Neural cell (in vitro differentiated cells): ENCODE measurements around the gene PLPP1. TPM values are rescaled to one million over a fixed set of nuclear protein-coding genes. Genes with fewer than 3 reads are reported as not detected.

Experiments used
- H2AFZ ChIP-seq: fragments of 200-600, 300-800 bp; sonication (generic), shearing (Covaris generic); 2 replicates; pipeline ENCODE4 v1.6.0; 2014; ENCODE audit warnings: low read depth, mild to moderate bottlenecking, antibody characterized with exemption, low read length, moderate library complexity
- H3F3A ChIP-seq: fragments of 200-600 bp; shearing (Covaris generic); 2 replicates; pipeline ENCODE4 v1.6.1; 2016; ENCODE audit warnings: mild to moderate bottlenecking, moderate library complexity, mixed read lengths, antibody characterized with exemption, low read length; ENCODE audit not compliant: insufficient read depth, poor library complexity, severe bottlenecking
- H3K27ac ChIP-seq: fragments of 200-600, 300-800 bp; sonication (generic), shearing (Covaris generic); 2 replicates; pipeline ENCODE4 v1.5.1; 2014; ENCODE audit warnings: mild to moderate bottlenecking, low read length, moderate library complexity
- H3K27me3 ChIP-seq: fragments of 300-800, 200-600 bp; sonication (generic), shearing (Covaris generic); 2 replicates; pipeline ENCODE4 v1.6.0; 2014; ENCODE audit warnings: mild to moderate bottlenecking, low read depth, low read length, moderate library complexity; ENCODE audit not compliant: insufficient read depth
- H3K36me3 ChIP-seq: fragments of 300-800, 200-600 bp; sonication (generic), shearing (Covaris generic); 2 replicates; pipeline ENCODE4 v1.5.1; 2014; ENCODE audit warnings: mild to moderate bottlenecking, antibody characterized with exemption, low read length, moderate library complexity; ENCODE audit not compliant: insufficient read depth
- H3K4me2 ChIP-seq: fragments of 300-800, 200-600 bp; sonication (generic), shearing (Covaris generic); 2 replicates; pipeline ENCODE4 v1.6.0; 2014; ENCODE audit warnings: mild to moderate bottlenecking, low read length
- H3K4me3 ChIP-seq: fragments of 300-800, 200-600 bp; sonication (generic), shearing (Covaris generic); 2 replicates; pipeline ENCODE4 v1.5.1; 2014; ENCODE audit warnings: mild to moderate bottlenecking, low read length, moderate library complexity
- H3K79me2 ChIP-seq: fragments of 200-600 bp; shearing (Covaris generic); replicated peaks from 2 replicates; pipeline ENCODE4 v1.6.0; 2014; ENCODE audit warnings: mild to moderate bottlenecking, low read length, moderate library complexity; ENCODE audit not compliant: insufficient read depth
- H3K9ac ChIP-seq: fragments of 300-800, 200-600 bp; sonication (generic), shearing (Covaris generic); 2 replicates; pipeline ENCODE4 v1.6.1; 2016; ENCODE audit warnings: mild to moderate bottlenecking, low read length, mixed read lengths
- H3K9me2 ChIP-seq: fragments of 200-600 bp; shearing (Covaris generic); 2 replicates; pipeline ENCODE4 v1.6.1; 2016; ENCODE audit warnings: mild to moderate bottlenecking, low read length, mixed read lengths; ENCODE audit not compliant: insufficient read depth
- H3K9me3 ChIP-seq: fragments of 200-600, 300-800 bp; sonication (generic), shearing (Covaris generic); 2 replicates; pipeline ENCODE4 v1.6.1; 2016; ENCODE audit warnings: mild to moderate bottlenecking, mixed run types, low read length, moderate library complexity, mixed read lengths
- H4K20me1 ChIP-seq: fragments of 200-600 bp; shearing (Covaris generic); 2 replicates; pipeline ENCODE4 v1.6.1; 2016; ENCODE audit warnings: mild to moderate bottlenecking, mixed run types; ENCODE audit not compliant: insufficient read depth
- CTCF ChIP-seq: fragments of 450-650 bp; IDR thresholded peaks from 2 replicates; pipeline ENCODE4 v1.5.1; 2014; ENCODE audit warnings: antibody characterized with exemption, mild to moderate bottlenecking, moderate library complexity; ENCODE audit not compliant: poor library complexity, severe bottlenecking
- EP300 ChIP-seq: fragments of 450-650 bp; conservative IDR thresholded peaks from 2 replicates; pipeline ENCODE4 v1.6.1; 2014; ENCODE audit warnings: antibody characterized with exemption, mild to moderate bottlenecking, moderate library complexity; ENCODE audit not compliant: poor library complexity, severe bottlenecking
- EZH2 ChIP-seq: fragments of 200-600, 300-800 bp; shearing (Covaris generic), sonication (generic); IDR thresholded peaks from 2 replicates; pipeline ENCODE4 v1.6.1; 2014; ENCODE audit warnings: antibody characterized with exemption, low read length, borderline replicate concordance, mild to moderate bottlenecking; ENCODE audit not compliant: insufficient read depth, poor library complexity, severe bottlenecking
- MXI1 ChIP-seq: fragments of 450-650 bp; conservative IDR thresholded peaks from 2 replicates; pipeline ENCODE4 v1.6.1; 2014; ENCODE audit warnings: antibody characterized with exemption, mild to moderate bottlenecking; ENCODE audit not compliant: poor library complexity, severe bottlenecking
- POLR2AphosphoS5 ChIP-seq: IDR thresholded peaks from 2 replicates; pipeline ENCODE4 v1.6.1; 2012
- RAD21 ChIP-seq: fragments of 450-650 bp; conservative IDR thresholded peaks from 2 replicates; pipeline ENCODE4 v1.6.1; 2014; ENCODE audit warnings: antibody characterized with exemption, mild to moderate bottlenecking, moderate library complexity
- REST ChIP-seq: IDR thresholded peaks from 2 replicates; pipeline ENCODE4 v1.6.1; 2012; ENCODE audit warnings: borderline replicate concordance
- SMC3 ChIP-seq: fragments of 450-650 bp; conservative IDR thresholded peaks from 2 replicates; pipeline ENCODE4 v1.6.1; 2014; ENCODE audit warnings: antibody characterized with exemption, mild to moderate bottlenecking, moderate library complexity; ENCODE audit not compliant: poor library complexity
- TAF1 ChIP-seq: IDR thresholded peaks from 2 replicates; pipeline ENCODE4 v1.6.1; 2012; ENCODE audit warnings: low read depth
- polyA plus RNA-seq: library from polyadenylated mRNA; depleted of rRNA; stranded (reverse); fragments of >200 nt; gene quantifications from 2 replicates; pipeline ENCODE4 v1.2.3, GENCODE V29; 2014

The PLPP1 gene
- polyA plus RNA-seq, 1 donor from 2014 or later: 33.9 TPM

- no peaks in the 10 kb centered on the region for H3K9me3 ChIP-seq
- H3F3A ChIP-seq: no peaks in the 10 kb centered on the region
- no peaks in the 10 kb centered on the region for H3K9me2 ChIP-seq
- H2AFZ ChIP-seq: no peak overlapping the region
- no peak overlapping the region for H3K9ac ChIP-seq
- no peaks in the 10 kb centered on the region for H3K79me2 ChIP-seq
- no peaks in the 10 kb centered on the region for H3K27me3 ChIP-seq
- no peak overlapping the region for H3K27ac ChIP-seq
- no peaks in the 10 kb centered on the region for H4K20me1 ChIP-seq
- TF ChIP-seq EP300 (no peak), EZH2 (no peak), CTCF (no peak), MXI1 (no peak), REST (no peak), SMC3 (no peak), TAF1 (no peak), POLR2AphosphoS5 (no peak), RAD21 (no peak)
- H3K36me3 ChIP-seq: no peaks in the 10 kb centered on the region
- H3K4me2 ChIP-seq: no peak overlapping the region
- H3K4me3 ChIP-seq: no peak overlapping the region
These were observed 32.0 kb downstream of the PLPP1 start for GRCh38 chr5:55502759-55503158.

- Histone ChIP-seq H3K27me3 (no peaks in the 10 kb centered on the region), H3K27ac (no peak overlapping the region), H3K79me2 (peaks cover 9% of the 10 kb centered on the region), H3K36me3 (no peaks in the 10 kb centered on the region), H3K9me2 (no peaks in the 10 kb centered on the region), H3K4me3 (no peak overlapping the region), H3F3A (no peaks in the 10 kb centered on the region), H3K4me2 (no peak overlapping the region), H2AFZ (no peak overlapping the region), H3K9me3 (no peaks in the 10 kb centered on the region), H3K9ac (no peak overlapping the region), H4K20me1 (no peaks in the 10 kb centered on the region)
- TF ChIP-seq RAD21 (no peak), POLR2AphosphoS5 (no peak), TAF1 (no peak), EZH2 (no peak), CTCF (no peak), SMC3 (no peak), EP300 (no peak), REST (no peak), MXI1 (no peak)
These were observed 36.3 kb downstream of the PLPP1 start for GRCh38 chr5:55498457-55498856.
